UCSD-AML1 (cell line): ENCODE measurements around the gene PITPNC1.
"Not testable (repeated sequence)": the region's sequence is repeated elsewhere in the genome, so short reads cannot be mapped to it uniquely, and the experiment has no call there.

Experiments
- DNase-seq: peaks from one replicate; lab custom pipeline; 2025; ENCODE audit not compliant: unreplicated experiment; lab: John Stamatoyannopoulos, UW

The PITPNC1 gene

GRCh38 chr17:67376737-67377487, at the start of gene PITPNC1:
Gene PITPNC1 (plus strand): TSS chr17:67377281.
- peak; percentile 73 for DNase-seq

DNA sequence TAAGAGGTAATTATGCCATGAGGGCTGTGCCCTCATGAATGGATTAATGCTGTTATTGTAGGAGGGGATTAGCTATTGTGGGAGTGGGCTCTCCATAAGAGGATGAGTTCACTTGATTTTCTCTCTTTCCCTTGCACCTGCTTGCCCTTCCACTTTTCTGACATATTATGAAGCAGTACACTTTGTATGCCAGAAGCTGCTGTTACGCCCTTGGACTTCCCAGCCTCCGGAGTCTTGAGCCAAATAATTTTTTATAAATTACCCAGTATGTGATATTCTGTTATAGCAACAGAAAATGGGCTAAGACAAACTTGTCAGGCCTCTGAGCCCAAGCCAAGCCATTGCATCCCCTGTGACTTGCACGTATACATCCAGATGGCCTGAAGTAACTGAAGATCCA, 49.1 kb upstream of the PITPNC1 start:
- DNase-seq: no peak

- DNase-seq: not testable (repeated sequence)
Measured at GRCh38 chr17:67331381-67332161, 45.5 kb upstream of the PITPNC1 start.

GRCh38 chr17:67332162-67332508, 44.9 kb upstream of the PITPNC1 start:
- DNase-seq: not testable (repeated sequence)

GRCh38 chr17:67335245-67335835, 41.7 kb upstream of the PITPNC1 start:
- no peak for DNase-seq

- DNase-seq: no peak
Measured at GRCh38 chr17:67336859-67337258, 40.2 kb upstream of the PITPNC1 start.

DNA sequence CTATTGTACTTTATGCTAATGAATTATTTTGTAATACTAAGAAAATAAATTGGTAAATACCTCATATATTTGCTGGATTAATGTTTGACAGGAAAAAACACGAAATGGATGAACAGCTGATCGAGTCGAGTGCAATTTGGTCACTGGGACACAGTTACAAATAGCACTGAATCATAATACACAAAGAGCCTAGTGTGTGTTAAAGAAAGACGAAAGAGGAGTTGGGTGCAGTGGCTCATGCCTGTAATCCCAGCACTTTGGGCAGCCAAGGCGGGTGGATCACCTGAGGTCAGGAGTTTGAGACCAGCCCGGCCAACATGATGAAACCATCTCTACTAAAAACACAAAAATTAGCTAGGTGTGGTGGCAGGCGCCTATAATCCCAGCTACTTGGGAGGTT, 38.7 kb upstream of the PITPNC1 start:
- not testable (repeated sequence) for DNase-seq

DNA sequence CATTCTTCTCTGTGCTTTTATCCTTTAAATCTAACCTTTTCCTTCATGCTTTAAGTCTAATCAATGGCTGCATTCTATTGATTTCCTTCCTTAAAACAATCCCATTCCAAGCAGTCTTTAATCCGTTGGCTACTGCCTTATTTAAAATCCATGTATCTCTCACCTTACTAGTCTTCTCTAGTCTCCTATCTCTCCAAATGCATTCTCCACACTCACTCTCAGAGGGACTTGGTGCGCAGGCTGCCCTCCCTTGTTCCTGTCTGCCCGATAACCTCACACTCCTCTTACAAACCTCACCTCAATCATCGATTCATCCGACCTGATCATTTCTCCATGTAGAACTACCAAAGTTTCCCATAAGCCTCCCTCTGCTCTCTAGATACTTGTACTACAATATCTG, 33.8 kb upstream of the PITPNC1 start:
- no peak for DNase-seq

GRCh38 chr17:67347826-67348225, 29.3 kb upstream of the PITPNC1 start:
- no peak for DNase-seq

- DNase-seq: no peak
Measured at GRCh38 chr17:67349420-67349819, 27.7 kb upstream of the PITPNC1 start.

GRCh38 chr17:67353161-67353560, 23.9 kb upstream of the PITPNC1 start:
- no peak for DNase-seq

DNA sequence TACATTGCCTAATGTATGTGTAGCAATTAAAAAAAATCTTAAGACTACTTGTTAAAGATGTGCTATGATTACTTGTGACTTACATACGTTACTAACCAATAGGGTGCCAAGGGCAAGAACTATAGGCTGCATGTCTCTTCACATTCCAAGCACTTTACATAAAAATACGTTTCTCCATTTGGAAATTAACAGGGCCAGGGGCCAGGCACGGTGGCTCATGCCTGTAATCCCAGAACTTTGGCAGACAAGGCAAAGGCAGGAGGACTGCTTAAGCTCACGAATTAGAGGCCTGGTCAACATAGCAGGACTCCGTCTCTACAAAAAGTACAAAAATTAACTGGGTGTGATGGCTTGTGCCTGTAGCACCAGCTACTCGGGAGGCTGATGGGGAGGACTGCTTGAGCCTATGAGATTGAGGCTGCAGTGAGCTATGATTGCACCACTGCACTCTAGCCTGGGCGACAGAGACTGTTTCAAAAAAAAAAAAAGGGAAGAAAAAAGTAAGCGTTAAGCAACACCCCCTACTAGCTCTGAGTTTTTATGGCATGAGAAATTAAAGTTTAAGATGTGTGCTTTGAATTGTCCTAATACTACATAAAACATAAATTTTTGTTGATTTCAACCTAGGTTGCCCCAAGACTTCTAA, 23.0 kb upstream of the PITPNC1 start:
- no peak for DNase-seq

- no peak for DNase-seq
Measured at GRCh38 chr17:67358612-67359011, 18.5 kb upstream of the PITPNC1 start.

DNA sequence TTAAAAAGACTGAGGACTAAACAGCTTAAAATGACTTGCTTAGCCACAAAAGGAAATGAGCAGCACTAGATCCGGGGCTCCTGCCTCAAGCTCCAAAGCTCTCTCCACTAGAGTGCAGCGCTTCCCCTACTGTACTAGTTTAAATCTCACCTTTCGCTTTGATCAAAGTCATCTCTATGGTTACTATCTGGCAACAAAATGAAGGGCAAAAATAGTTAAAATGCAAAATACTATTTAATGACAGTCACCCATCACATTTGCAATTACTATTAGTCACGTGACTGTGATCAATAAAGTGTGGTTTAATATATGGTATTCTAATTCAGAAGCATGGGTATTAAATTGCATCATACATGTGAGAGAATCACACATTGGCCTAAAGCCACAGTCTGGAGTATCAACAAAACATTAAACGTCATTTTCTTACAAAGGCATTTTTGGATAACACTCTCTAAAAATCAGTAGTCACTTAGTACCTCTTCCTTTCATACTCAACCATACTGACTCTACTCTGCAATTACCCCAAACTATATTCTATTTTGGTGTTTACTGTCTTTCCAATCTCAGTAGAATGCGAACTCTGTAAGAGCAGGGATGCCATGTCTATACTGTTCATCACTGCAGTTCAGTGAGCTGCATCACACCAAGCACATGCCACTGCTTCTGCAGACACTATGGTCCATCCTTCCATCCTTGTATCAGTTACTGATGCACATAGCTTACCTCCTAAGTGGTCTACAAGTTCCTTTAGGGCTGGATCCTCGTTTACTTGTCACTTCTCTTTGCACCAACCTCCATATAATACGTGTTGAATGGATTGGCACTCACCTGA, 16.9 kb upstream of the PITPNC1 start:
- no peak for DNase-seq

DNA sequence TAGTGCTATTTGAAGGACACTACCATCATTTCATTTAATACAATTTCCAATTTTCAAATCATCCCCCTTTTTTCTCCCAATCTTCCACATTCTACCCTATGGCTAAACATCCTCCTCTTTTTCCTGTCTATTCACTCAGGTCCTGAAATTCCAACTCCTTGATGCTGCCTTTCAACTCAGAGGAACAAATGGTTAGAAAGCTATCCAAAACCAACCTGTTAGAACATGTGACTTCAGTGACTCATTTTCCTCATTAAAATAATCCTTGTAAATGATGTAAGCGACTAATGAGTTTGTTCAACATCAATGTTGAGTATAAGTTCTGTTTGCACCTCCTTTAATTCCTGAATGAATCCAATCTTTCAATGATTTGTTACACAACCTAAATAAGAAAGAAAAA, 16.2 kb upstream of the PITPNC1 start:
- DNase-seq: no peak

GRCh38 chr17:67362173-67362572, 14.9 kb upstream of the PITPNC1 start:
- DNase-seq: no peak

DNA sequence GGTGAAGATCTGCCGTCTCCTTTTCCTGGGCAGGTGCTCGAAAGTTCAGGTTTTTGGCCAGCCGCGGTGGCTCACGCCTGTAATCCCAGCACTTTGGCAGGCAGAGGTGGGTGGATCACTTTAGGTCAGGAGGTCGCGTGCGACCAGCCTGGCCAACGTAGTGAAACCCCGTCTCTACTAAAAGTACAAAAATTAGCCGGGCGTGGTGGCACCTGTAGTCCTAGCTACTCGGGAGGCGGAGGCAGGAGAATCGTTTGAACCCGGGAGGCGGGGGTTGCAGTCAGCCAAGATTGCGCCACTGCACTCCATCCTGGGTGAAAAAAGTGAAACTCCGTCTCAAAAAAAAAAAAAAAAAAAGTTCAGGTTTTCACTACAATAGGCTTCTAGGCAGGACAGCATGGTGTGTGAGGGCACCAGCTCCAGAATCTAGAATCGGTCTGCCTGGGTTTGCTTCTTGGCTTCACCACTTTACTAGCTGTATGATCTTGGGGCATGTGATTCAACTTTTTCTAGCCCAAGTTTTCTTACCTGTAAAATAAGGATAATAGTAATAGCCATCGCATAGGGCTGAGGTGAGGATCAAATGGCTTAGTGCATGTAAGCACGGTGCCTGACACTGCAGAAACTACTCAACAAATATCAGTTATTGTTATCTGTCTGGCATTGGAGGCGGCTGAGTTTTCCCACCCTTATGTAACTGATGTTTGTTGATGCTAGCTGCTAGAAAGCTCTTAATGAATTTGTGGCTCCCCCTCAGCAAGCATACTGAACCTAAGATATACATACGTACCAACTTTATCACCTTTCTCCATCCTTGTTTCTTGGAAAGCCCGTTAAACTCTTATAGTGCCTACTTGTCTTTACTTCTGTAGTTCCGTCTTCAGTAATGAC, 12.0 kb upstream of the PITPNC1 start:
- DNase-seq: no peak

- DNase-seq: no peak
Measured at GRCh38 chr17:67365738-67366192, 11.3 kb upstream of the PITPNC1 start.
